MM.1S (cell line): ENCODE results near the gene SPOCK1.

Experiments used
- CTCF ChIP-seq: fragments of 300-600 bp; sonication (generic); IDR thresholded peaks from 2 replicates; pipeline ENCODE4 v1.5.1; 2016; ENCODE audit warnings: antibody characterized with exemption, low read length, mixed read lengths
- EZH2phosphoT487 ChIP-seq: fragments of 300-600 bp; sonication (generic); IDR thresholded peaks from 2 replicates; pipeline ENCODE4 v1.6.1; 2018; ENCODE audit warnings: antibody characterized with exemption, low read length

GRCh38 chr5:137415231-137415681 lies 83.9 kb downstream of the SPOCK1 start:
- no peak for TF ChIP-seq EZH2phosphoT487
- no peak for TF ChIP-seq CTCF
